Thyroid gland (tissue), 4 donors: Measurements from ENCODE around the gene TGIF1.

Experiments
- POLR2A ChIP-seq, 2 donors: fragments of 450-650 bp; IDR thresholded peaks; one replicate each; pipeline ENCODE4 v1.6.1; 2017; ENCODE audit warnings: antibody characterized with exemption in 2 of 2, mild to moderate bottlenecking in 2 of 2, moderate library complexity in 1 of 2
- TF ChIP-seq, protein P1 (sequence below), 6 experiments: fragments of 200-600 bp in 3 of 6; fragments of 450-650 bp in 3 of 6; sonication (generic) in 3 of 6; IDR thresholded peaks; one replicate each; pipeline ENCODE4 v1.5.1; 2016 to 2019; ENCODE audit warnings: antibody characterized with exemption in 6 of 6, mild to moderate bottlenecking in 2 of 6, inconsistent platforms in 1 of 6, moderate library complexity in 1 of 6

DNA sequence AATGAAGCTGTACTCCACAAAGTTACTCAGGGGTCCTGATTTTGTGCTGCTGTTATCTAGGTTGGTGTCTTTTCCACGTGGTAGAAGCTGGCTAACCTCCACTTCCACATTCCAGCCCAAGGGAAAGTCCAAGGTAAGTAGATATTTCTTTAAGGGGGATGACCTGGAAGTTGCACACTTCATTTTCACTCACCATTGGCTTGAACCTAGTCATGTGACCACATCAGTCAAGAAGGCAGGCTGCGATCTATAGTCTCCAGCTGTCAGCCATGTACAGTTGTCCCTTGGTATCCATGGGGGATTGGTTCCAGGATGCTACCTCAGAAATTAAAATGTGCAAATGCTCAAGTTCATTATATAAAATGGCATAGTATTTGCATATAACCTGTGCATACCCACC lies 31.9 kb upstream of the TGIF1 start:
- TF ChIP-seq, protein P1, sequence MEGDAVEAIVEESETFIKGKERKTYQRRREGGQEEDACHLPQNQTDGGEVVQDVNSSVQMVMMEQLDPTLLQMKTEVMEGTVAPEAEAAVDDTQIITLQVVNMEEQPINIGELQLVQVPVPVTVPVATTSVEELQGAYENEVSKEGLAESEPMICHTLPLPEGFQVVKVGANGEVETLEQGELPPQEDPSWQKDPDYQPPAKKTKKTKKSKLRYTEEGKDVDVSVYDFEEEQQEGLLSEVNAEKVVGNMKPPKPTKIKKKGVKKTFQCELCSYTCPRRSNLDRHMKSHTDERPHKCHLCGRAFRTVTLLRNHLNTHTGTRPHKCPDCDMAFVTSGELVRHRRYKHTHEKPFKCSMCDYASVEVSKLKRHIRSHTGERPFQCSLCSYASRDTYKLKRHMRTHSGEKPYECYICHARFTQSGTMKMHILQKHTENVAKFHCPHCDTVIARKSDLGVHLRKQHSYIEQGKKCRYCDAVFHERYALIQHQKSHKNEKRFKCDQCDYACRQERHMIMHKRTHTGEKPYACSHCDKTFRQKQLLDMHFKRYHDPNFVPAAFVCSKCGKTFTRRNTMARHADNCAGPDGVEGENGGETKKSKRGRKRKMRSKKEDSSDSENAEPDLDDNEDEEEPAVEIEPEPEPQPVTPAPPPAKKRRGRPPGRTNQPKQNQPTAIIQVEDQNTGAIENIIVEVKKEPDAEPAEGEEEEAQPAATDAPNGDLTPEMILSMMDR (IDR thresholded peaks at IDR 0.05) = no peak
- no peak for TF ChIP-seq POLR2A (IDR thresholded peaks at IDR 0.05)
